ENCODE data around the gene CDK5. TPM values are rescaled to one million over a fixed set of nuclear protein-coding genes. Genes with fewer than 3 reads are reported as not detected.
"Not testable (repeated sequence)": the region's sequence is repeated elsewhere in the genome, so short reads cannot be mapped to it uniquely, and the experiment has no call there.

Gene CDK5
- total RNA-seq, 1 donor from 2014 or later, result 13.7 TPM

DNA sequence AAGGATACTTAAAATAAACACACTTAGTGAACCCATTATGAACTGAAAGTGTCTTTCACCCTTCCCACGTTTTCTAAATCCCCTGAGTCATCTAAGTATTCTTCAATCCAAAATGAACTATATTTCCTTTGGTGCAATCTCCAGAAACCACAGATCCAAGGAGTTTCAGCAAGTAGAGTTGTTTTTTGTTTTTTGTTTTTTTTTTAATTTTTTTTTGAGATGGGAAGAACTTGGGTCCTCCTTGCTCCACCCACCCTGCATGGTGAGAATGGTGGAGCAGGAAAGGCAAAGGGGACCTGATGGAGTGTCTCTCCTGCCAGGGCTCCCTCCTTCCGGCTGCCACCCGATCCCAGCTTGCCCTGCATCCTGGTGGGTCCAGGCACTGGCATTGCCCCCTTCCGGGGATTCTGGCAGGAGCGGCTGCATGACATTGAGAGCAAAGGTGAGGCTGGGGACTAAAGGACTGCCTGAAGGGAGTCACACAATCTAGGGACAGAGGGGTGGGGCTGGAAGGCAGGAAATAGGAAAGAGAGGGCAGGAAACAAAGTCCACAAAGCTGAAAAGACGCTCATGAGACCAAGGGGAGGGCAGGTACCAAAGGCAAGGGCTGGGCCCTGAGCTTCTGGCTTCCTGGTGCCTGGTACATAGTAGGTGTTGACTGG lies 45.5 kb downstream of the CDK5 start:
- DNase-seq (no peak), ATAC-seq (no peak)
- Histone ChIP-seq H3K4me1 (peaks cover 52% of the 10 kb centered on the region), H3K36me3 (no peaks in the 10 kb centered on the region), H3K27ac (no peak overlapping the region), H3K27me3 (ENCODE audit: low read depth) (peaks cover 17% of the 10 kb centered on the region), H3K4me3 (no peak overlapping the region), H3K9me3 (no peaks in the 10 kb centered on the region)
- intact Hi-C loops (cut with DNase I), result no loop called here
- no peak for TF ChIP-seq CTCF (IDR thresholded peaks at IDR 0.05)

DNA sequence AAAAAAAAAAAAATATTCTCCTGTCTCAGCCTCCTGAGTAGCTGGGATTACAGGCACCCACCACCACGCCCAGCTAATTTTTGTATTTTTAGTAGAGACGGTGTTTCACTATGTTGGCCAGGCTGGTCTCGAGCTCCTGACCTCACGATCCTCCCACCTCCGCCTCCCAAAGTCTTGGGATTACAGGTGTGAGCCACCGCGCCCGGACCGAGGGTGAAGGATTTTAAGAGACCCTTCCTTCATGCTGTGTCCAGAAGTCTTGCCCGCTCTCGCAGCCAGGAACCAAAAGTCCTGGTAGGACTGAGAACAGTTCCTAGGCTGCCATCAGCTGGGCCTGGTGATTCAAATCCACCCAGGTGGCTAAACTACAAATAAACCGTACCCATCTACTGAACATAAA lies 46.1 kb downstream of the CDK5 start:
- H3K27ac ChIP-seq; H3K9me3 ChIP-seq; DNase-seq; ATAC-seq; intact Hi-C loops (cut with DNase I); H3K4me3 ChIP-seq; H3K36me3 ChIP-seq: not testable (repeated sequence)
- H3K4me1 ChIP-seq, result peaks cover 58% of the 10 kb centered on the region
- peaks cover 13% of the 10 kb centered on the region for H3K27me3 ChIP-seq (ENCODE audit: low read depth)

GRCh38 chr7:151011097-151011409 lies 46.6 kb downstream of the CDK5 start:
- ATAC-seq (peak in 1 of 2 donors; percentile 28), DNase-seq (no peak)
- intact Hi-C loops (cut with DNase I), result no loop called here
- Histone ChIP-seq H3K27ac (peak overlapping the region; percentile 62), H3K9me3 (no peaks in the 10 kb centered on the region), H3K36me3 (no peaks in the 10 kb centered on the region), H3K27me3 (ENCODE audit: low read depth) (peaks cover 13% of the 10 kb centered on the region), H3K4me3 (no peak overlapping the region), H3K4me1 (peaks cover 63% of the 10 kb centered on the region)
- no peak for TF ChIP-seq CTCF (IDR thresholded peaks at IDR 0.05)

- Histone ChIP-seq H3K36me3 (no peaks in the 10 kb centered on the region), H3K4me3 (peak overlapping the region; percentile 29), H3K9me3 (no peaks in the 10 kb centered on the region), H3K4me1 (peaks cover 64% of the 10 kb centered on the region), H3K27ac (peak overlapping the region; percentile 62), H3K27me3 (ENCODE audit: low read depth) (peaks cover 13% of the 10 kb centered on the region)
- ATAC-seq (peak; percentile 42 to 48), DNase-seq (no peak)
- intact Hi-C loops (cut with DNase I), result no loop called here
- TF ChIP-seq CTCF (IDR thresholded peaks at IDR 0.05), result no peak
These were observed 47.2 kb downstream of the CDK5 start for GRCh38 chr7:151010307-151011096.

- ATAC-seq, result no peak
- no peaks in the 10 kb centered on the region for H3K9me3 ChIP-seq
- intact Hi-C loops (cut with DNase I), result no loop called here
- peak overlapping the region; percentile 29 for H3K4me3 ChIP-seq
- H3K27ac ChIP-seq, result peak overlapping the region; percentile 62
- H3K36me3 ChIP-seq, result no peaks in the 10 kb centered on the region
- DNase-seq, result no peak
- TF ChIP-seq CTCF (IDR thresholded peaks at IDR 0.05), result no peak
- H3K27me3 ChIP-seq (ENCODE audit: low read depth), result peaks cover 13% of the 10 kb centered on the region
- peaks cover 64% of the 10 kb centered on the region for H3K4me1 ChIP-seq
These were observed 47.7 kb downstream of the CDK5 start for GRCh38 chr7:151010037-151010306.

- Histone ChIP-seq H3K27me3 (ENCODE audit: low read depth) (peaks cover 13% of the 10 kb centered on the region), H3K4me1 (peaks cover 64% of the 10 kb centered on the region), H3K4me3 (no peak overlapping the region), H3K27ac (peak overlapping the region; percentile 62), H3K36me3 (no peaks in the 10 kb centered on the region), H3K9me3 (no peaks in the 10 kb centered on the region)
- ATAC-seq (no peak), DNase-seq (no peak)
- no peak for TF ChIP-seq CTCF (IDR thresholded peaks at IDR 0.05)
- intact Hi-C loops (cut with DNase I), result no loop called here
These were observed 48.2 kb downstream of the CDK5 start for GRCh38 chr7:151009327-151010036.

Measured in lower lobe of right lung (tissue), 2 donors.